GM04504 (cell line): ENCODE measurements around the gene COPS6.

ENCODE experiments used
- DNase-seq: peaks from one replicate; pipeline ENCODE4 v3.0.0-alpha.2; 2012; ENCODE audit warnings: low read depth

The COPS6 gene

DNA sequence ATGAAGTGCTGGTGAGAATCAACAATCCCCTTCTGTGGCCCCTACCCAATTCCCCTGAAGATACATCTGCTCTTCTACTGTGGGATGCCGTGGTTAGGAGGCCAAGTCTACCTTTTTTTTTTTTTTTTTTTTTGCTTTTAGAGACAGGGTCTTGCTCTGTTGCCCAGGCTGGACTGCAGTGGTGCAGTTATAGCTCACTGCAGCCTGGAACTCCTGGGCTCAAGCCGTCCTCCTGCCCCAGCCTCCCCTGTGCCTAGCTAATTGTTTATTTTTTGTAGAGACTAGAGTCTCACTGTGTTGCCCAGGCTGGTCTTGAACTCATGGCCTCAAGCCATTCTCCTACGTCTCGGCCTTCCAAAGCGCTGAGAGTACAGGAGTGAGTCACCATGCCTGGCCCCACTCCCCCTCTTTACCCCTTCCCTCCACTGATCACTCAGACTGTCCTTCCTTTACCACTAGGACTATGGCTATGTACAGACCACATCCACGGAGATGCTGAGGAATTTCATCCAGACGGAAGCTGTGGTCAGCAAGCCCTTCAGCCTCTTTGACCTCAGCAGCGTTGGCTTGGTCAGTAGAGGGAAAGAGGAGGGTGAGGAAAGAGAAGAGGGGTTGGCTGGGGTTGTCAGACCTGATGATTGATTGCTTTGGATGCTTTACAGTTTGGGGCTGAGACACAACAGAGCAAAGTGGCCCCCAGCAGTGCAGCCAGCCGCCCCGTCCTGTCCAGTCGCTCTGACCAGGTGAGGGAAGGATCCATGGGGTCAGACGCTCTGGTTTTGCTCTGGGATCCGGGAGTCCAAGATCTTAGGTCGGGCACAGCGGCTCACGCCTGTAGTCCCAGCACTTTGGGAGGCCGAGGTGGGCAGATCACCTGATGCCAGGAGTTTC, 14.4 kb downstream of the COPS6 start:
- no peak for DNase-seq

DNA sequence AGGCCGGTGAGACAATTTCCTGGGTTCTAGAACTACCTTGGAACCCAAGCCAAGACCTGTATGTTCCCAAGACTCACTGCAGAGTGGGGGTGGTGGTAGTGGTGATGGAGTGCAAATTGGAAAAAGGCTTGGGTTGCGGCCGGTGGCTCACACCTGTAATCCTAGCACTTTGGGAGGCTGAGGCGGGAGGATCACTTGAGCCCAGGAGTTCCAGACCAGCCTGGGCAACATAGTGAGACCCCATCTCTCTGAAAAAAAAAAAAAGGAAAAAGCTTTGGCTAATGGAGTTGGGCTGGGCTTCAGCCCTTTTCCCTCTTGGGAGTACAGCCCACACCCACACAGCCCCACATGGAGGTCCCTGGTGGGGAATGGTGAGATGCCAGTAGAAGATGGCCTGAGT, 16.8 kb downstream of the COPS6 start:
- no peak for DNase-seq

DNA sequence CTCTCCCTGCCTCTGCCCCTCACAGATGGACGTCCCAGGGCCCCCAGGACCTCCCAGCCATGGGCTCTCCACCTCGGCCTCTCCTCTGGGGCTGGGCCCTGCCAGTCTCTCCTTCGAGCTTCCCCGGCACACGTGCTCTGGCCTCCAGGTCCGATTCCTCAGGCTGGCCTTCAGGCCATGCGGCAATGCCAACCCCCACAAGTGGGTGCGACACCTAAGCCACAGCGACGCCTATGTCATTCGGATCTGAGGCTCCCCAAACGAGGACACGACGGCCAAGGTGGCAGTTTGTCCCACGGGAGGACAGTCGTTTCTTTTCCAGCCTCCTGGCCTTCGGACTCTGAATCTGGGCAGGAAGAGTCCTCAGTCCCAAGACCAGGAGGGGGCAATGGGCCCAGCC, 17.9 kb downstream of the COPS6 start:
- DNase-seq = no peak

DNA sequence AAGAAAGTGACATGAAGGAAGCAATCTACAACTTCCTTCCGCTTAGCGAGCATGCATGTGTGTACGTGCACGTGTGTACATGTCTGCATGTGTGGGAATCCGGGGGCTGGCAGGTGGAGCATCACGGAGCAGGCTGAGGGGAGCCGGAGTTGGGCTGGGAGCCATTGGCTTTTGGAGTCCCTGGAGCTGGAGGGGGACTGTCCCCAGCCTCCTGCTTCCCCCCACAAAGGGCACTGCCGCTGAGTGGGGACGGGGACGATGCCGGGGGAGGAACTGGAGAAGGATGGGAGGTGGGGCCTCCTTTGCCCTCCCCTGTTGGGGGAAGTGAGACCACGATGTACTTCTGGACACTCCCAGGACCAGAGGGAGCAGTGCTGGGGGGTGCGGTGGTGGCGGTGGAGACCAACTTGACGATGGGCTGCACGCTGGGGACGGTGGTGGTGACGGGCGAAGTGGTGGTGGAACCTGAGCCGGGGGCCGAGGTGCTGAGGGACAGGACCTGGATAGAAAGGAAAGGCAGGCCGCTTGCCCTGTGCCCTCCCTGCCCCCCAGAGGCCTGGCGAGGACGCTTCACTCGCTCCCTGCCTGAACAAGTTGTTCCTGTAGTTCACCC, 18.5 kb downstream of the COPS6 start:
- DNase-seq = no peak

DNA sequence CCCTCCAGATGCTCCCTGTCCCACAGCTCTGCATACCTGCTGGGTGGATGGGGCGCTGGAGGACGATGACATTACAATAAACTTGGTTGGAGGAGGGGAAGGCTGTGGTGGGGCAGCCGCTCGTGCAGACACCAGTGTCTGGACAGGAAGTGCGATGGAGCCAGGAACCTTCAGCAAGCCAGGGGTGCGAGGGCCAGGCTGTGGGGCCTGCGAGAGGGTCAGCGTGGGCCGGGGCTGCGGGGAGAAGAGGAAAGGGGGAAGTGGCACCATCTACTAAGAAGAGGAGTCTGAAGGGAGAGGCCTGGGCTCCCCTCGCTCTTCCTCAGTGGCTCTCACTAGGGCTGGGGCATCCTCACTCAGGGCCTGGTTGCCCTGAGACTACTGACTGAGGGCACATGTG, 19.1 kb downstream of the COPS6 start:
- DNase-seq = no peak

DNA sequence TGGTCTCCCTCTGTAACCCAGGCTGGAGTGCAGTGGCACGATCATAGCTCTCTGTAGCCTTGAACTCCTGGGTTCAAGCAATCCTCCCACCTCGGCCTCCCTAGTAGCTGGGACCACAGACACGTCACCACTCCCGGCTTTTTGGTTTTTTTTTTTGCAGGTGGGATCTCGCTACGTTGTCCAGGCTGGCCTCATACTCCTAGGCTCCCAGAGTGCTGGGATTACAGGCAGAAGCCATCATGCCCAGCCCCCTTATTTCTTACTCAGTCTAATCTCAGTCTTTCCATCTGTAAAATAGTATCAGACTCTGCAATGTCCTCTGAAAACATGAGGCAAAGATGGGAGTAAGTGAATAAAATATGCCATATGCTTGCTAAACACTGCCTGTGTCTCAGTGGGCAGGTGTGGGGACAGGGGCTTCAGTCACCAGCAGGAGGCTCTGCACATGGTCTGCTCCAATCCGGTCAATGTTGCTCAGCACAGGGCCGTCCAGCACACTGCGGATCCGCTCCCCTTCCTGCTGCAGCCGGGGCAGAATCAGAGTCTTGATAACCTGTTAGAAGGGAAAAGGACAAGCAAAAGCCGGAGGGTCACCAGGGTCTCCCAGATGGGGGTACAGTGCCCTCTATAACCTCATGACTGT, 20.9 kb downstream of the COPS6 start:
- no peak for DNase-seq

DNA sequence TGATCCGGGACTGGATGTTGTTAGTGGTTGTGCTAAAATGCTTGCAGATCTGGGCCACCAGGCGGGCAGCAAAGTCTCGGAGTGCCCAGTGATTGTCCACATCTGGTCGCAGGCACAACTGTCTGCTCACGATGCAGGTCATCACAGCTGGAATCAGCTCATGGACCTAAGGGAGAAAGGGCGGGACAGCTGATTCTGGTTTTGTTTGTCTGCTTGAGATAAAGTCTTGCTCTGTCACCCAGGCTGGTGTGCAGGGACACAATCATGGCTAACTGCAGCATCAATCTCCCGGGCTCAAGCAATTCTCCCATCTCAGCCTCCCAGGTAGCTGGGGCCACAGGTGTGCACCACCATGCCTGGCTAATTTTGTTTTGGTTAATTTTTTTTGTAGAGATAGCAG, 22.4 kb downstream of the COPS6 start:
- DNase-seq = no peak

DNA sequence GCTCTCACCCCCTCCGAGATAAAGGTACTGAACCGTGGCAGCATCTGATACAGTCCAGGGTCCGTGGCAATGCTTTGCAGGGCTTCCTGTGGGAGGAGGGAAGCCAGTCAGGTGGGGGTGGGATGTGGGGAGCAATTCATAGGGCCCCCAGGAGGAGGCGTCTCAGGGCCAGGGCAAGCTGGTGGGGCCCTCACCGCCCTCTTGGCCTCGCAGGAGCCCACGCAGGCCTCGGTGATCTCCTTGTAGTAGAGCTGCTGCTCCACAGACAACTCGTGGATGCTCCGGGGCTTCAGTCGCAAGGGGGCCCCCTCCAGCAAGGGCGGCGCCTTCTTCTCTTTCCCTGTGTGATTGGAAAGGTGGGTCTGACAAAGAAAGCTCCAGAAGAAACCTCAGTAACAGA, 23.1 kb downstream of the COPS6 start:
- no peak for DNase-seq

DNA sequence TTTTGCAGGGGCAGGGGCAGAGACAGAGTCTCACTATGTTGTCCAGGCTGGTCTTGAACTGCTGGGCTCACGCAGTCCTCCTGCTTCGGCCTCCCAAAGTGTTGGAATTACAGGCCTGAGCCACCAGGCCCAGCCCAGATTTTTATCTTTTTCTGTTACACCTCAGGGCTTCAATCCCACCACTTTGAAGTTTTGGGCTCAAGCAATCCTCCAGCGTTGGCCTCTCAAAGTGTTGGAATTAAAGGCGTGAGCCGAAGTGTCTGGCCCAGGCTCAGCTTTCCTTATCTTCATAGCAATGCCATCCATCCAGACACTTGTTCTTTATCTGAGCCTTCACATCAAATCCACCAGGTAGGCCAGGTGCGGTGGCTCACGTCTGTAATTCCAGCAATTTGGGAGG, 26.3 kb downstream of the COPS6 start:
- DNase-seq = no peak

DNA sequence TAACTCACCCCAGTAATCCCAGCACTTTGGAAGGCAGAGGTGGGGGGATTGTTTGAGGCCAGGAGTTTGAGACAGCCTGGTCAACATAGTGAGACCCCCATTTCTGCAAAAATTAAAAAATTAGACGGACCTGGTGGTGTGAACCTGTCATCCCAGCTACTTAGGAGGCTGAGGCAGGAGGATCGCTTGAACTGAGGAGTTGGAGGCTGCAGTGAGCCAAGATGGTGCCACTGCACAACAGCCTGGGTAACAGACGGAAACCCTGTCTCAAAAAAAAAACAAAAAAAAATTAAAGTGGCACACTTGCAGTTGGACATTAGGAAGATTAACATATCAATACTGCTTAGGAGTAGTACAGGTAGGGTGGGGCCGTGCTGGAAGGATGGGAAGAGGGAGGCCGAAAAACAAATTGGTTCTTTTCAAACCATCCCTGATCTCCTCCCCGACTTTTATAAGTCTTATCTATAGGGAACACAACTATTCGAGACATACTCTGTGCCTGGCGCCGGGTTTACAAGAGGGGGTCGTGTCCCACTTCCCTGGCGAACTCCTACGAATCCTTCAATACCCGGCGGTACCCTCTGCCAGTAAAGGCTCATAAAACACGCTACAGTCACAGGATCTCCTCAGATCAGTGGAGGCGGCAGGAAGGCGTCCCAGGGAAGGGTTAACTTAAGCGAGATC, 29.8 kb downstream of the COPS6 start:
- no peak for DNase-seq

DNA sequence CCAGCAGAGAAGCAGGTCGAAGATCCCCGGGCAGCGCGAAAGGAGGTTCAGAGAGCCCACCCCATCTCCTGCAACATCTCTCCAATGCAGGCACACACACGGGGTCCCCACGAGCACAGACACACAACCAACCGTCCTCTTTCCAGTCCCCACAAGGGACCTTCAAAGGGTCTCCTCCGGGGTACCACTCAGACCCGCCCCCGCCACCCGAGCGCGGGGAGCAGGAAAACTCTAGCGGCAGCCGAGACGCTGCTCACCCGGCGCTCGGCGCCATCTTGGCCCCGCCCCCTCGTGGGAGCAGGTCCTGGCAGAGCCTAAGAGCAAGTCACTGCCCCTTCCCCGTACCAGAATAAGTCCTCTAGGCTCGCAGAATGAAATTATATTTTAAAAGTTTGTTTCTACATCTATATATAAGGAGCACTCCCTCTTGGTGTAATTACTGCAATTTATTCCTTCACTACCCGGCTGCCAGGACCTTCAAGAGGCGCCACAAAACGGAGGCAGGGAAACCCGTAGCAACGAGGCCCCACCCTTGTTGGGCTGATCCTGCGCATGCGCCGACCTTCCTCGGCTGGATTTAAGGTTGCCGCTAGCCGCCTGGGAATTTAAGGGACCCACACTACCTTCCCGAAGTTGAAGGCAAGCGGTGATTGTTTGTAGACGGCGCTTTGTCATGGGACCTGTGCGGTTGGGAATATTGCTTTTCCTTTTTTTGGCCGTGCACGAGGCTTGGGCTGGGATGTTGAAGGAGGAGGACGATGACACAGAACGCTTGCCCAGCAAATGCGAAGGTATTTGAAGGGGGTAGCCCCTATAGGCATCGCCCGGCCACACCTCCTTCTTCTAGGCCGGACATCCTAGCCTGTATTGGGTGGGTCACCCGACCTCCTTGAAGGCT, 30.6 kb downstream of the COPS6 start, which contains the start of the genes CNPY4 and TAF6:
CNPY4 (plus strand) TSS at position 563 of the 898 bp plus-strand sequence; CDS start at position 674, 111 bp downstream.
TAF6 (minus strand) TSS at position 287 of the 898 bp plus-strand sequence. CDS start 5,149 bp downstream, outside the sequence.
- peak; percentile 88 for DNase-seq

DNA sequence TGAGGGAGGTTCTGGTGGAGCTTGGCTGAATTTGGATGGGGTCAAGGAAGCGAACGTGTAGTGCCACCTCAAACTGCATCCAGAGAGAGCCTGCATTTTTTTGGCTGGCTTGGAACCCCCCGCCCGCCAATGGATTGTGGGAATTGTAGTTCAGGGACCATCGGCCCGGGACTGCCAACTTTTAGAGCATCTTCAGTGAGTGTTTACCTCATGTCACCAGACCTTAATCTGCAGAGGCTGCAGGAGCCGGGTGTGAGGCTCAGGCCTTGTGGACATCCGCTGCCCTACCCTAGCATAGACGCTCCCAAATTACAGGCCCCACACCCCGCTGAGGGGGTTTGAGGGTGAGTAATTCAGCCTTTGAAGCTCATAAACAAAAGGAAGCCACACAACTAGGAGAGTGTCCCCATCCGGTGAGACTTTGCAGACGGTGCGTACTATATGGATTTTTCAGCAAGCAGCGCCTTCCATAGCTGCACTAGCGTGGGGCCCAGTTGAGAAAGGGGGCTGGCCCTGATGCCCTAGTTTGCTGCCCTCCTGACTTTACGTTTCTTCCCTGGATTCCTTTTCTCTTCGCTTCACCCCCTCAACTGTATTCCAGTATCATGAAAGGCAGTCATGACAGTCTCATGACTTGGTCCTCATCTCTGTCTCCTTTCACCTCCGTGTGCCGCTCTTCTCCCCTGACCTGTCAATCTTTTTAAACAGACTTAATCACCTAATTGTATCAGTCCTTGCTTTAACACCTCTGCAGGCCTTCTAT, 31.4 kb downstream of the COPS6 start:
- DNase-seq = peak; percentile 47

DNA sequence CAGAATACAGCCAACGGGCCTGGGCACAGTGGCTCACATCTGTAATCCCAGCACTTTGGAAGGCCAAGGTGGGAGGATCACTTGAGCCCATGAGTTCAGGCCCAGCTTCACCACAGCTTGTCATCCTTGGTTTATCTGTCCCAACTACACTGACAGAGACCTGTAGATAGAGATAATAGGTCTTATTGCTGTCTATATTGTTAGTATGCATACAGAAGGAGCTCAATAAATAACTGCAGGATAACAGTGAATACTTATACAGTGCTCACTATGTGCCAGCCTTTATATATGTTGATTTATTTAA, 31.9 kb downstream of the COPS6 start:
- DNase-seq = no peak

DNA sequence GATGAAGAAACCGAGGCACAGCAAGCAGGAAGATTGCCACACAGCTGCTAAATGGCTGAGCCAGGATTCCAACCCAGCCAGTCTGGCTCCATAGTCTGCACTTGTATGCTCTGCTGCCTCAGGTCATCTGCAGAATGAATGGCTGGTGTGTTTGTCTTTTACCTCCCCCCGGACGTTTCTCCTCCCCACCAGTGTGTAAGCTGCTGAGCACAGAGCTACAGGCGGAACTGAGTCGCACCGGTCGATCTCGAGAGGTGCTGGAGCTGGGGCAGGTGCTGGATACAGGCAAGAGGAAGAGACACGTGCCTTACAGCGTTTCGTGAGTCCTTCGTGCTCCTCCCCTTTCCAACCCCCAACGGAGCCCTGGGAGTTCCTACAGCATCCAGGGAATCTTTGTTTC, 33.3 kb downstream of the COPS6 start:
- DNase-seq = no peak

DNA sequence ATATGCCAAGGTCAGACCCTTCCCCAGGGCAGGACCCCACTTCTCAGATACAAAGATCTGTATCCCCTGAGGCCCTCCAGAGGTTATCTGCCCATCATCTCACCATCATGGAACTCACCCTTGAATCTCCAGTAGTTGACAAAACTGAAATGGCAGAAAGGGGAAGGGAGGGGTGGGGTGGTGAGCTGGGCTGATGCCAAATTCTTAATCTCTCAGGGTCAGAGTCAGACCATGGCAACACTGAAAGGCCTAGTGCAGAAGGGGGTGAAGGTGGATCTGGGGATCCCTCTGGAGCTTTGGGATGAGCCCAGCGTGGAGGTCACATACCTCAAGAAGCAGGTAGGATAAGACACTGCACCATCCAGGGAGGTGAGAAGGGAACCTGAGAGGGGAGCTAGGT, 33.8 kb downstream of the COPS6 start:
- no peak for DNase-seq

DNA sequence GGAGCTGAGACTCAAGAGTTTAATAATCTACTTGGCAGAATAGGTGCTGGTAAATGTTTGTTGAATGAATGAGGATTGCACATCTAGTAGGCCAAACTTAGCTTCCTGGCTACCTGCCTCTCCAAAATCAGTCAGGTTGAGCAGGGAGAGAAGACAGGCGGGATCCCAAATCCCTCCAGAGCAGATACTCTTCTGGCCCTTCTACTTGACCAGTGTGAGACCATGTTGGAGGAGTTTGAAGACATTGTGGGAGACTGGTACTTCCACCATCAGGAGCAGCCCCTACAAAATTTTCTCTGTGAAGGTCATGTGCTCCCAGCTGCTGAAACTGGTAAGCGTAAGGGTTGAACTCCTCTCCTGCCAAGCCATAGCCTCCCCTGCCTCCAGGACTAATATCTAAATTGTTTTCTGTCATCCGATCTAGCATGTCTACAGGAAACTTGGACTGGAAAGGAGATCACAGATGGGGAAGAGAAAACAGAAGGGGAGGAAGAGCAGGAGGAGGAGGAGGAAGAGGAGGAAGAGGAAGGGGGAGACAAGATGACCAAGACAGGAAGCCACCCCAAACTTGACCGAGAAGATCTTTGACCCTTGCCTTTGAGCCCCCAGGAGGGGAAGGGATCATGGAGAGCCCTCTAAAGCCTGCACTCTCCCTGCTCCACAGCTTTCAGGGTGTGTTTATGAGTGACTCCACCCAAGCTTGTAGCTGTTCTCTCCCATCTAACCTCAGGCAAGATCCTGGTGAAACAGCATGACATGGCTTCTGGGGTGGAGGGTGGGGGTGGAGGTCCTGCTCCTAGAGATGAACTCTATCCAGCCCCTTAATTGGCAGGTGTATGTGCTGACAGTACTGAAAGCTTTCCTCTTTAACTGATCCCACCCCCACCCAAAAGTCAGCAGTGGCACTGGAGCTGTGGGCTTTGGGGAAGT, 35.8 kb downstream of the COPS6 start:
- no peak for DNase-seq

DNA sequence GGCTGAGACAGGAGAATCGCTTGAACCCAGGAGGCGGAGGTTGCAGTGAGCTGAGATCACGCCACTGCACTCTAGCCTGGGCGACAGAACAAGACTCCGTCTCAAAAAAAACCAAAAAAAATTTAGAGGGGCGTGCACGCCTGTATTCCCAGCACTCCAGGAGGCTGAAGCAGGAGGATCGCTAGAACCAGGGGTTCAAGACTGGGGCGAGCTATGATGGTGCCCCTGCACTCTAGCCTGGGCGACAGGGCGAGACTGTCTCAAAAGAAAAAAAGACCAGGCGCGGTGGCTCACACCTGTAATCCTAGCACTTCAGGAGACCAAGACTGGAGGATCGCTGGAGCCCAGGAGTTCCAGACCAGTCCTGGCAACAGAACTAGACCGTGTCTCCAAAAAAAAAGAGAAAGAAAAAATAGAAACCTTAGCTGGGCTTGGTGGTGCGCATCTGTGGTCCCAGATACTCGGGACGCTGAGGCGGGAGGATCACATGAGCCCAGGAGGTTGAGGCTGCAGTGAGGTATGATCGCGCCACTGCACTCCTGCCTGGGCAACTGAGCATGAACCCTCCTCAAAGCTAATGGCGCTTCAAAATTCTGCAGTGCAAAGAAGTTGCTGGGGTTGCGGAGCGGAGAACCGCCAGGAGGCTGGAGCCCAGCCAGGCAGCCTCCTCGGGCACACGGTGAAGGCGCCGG, 37.6 kb downstream of the COPS6 start:
- no peak for DNase-seq

DNA sequence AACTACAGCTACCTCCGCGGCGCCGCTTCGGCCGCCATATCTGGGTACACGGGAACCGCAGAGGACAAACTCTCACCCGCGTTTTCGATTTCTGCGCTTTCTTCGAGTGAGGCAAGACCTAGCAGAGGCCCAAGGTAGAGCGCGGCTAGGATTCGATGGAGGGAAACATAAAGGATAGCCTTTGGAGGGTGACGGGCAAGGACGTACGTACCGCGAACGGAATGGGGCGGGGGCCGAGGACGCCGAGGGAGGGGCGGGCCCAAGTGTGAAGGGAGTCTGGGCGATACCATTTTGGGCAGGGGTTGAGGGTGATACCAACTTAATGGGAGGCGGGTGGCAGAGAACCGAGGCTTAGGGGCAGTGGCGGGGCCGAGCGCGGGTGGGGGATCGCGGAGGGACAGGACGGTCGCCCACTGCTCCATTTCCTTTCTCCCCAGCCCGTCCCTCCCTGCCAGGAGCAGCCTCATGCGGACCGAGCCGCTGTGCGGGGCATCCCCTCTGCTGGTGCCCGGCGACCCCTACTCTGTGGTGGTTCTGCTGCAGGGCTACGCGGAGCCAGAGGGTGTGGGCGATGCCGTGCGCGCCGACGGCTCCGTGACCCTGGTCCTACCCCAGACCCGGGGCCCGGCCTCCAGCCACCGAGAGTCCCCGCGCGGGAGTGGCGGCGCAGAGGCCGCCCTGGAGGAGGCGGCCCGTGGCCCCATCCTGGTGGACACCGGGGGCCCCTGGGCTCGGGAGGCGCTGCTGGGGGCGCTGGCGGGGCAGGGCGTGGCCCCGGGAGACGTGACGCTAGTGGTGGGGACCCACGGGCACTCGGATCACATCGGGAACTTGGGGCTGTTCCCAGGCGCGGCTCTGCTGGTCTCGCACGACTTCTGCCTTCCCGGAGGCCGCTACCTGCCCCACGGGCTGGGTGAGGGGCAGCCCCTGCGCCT, 38.4 kb downstream of the COPS6 start, which contains the start of gene MBLAC1:
MBLAC1 (plus strand) TSS at position 37 of the 935 bp plus-strand sequence; CDS start at position 466, 429 bp downstream.
- peak; percentile 84 for DNase-seq
